T-helper 9 cell (primary cell): ENCODE data around the gene TPTE.
"Not testable (repeated sequence)": the region's sequence is repeated elsewhere in the genome, so short reads cannot be mapped to it uniquely, and the experiment has no call there.

Experiments used
- DNase-seq: peaks from one replicate; pipeline ENCODE4 v3.0.0-alpha.2; 2020

Gene TPTE

DNA sequence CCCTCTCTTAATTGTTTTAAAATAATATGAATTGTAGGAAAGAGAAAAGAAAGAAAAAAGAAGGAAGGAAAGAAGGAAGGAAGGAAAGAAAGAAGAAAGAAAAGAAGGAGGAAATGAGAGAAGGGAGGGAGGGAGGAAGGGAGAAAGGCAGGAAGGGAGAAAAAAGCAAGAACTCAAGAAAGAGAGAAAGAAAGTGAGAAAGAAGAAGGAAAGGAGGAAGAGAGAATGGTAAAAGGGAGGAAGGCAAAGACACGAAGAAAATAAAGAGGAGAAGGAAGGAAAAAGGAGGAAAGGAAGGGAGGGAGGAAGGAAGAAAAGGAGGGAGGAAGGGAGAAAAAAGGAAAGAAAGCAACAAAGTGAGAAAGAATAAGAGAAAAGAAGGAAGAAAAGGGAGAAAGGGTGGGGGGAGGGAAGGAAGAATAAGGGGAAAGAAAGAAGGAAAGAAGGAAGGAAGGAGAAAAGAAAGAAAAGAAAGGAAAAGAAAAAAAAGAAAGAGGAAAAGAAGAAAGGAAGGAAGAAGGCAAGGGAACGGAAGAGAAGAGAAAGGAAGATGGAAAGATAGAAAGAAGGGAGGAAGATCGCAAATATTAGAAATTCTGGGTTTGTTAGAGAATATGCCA is 95.9 kb downstream of the TPTE start:
- DNase-seq = not testable (repeated sequence)

DNA sequence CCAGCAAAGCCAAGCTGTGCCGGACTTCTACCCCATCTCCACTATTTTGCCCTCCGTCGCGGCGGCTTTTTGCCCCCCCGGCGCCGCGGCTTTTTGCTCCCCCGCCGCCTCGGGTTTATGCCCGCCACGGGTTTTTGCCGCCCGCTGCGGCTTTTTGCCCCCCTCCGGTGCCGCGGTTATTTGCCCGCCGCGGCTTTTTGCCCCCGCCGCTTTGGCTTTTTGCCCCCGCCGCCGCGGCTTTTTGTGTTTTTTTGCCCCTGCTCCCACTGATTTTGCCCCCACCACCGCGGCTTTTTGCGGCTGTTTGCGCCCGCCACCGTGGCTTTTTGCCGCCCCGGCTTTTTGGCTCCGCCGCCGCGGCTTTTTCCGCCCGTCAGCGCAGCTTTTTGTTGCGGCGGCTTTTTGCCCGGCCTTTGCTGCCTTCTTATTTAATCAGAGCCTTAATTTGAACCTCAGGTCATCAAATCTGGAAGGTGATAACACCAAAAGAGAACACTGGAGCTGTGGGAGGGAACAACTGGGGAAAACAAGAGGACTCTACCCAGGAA is 106.0 kb downstream of the TPTE start:
- DNase-seq = no peak

DNA sequence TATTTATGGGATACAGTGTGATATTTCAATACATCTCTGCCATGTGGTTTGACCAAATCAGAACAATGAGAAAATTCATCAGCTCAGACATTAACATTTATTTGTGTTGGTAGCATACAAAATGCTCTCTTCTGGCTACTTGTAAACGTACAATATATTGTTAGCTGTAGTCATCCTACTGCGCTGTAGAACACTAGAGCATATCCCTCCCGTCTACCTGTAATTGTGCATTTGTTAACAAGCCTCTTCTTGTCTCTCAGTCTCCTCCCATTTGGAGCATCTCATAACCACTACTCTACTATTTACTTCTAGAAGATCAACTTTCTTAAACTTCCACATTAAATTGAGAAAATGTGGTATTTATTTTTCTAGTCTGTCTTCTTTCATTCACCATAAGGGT is 107.9 kb downstream of the TPTE start:
- DNase-seq = not testable (repeated sequence)

DNA sequence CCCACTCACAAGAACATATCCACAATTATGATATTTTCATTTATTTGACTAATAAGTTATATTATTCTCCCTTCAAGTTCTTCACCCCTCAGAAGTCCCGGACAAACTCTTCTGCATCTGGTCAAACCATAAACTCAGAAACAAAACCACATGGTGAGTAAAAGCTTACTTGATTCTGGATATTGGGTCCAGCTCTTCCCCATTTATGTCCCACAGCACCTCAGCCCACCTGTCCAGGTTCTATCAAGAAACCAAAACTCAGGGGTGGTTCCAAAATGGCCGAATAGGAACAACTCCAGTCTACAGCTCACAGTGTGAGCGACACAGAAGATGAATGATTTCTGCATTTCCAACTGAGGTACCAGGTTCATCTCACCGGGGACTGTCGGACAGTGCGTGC is 109.4 kb downstream of the TPTE start:
- not testable (repeated sequence) for DNase-seq

DNA sequence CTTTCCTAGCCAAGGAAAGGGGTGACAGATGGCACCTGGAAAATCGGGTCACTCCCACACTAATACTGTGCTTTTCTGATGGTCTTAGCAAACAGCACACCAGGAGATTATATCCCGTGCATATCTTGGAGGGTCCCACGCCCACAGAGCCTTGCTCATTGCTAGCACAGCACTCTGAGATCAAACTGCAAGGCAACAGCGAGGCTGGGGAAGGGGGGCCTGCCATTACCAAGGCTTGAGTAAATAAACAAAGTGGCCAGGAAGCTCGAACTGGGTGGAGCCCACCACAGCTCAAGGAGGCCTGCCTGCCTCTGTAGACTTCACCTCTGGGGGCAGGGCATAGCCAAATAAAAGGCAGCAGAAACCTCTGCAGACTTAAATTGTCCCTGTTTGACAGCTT is 109.9 kb downstream of the TPTE start:
- not testable (repeated sequence) for DNase-seq

DNA sequence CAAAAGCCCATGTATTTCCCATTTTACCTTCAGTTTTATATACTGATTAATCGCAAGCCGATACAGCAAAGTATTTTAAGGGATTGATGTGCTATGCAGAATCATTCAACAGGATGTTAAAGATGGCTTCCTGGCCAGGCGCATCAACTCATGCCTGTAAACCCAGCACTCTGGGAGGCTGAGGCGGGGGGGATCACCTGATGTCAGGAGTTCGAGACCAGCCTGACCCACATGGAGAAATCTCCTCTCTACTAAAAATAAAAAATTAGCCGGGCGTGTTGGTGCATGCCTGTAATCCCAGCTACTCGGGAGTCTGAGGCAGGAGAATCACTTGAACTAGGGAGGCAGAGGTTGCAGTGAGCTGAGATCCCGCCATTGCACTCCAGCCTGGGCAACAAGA is 116.8 kb downstream of the TPTE start:
- not testable (repeated sequence) for DNase-seq

DNA sequence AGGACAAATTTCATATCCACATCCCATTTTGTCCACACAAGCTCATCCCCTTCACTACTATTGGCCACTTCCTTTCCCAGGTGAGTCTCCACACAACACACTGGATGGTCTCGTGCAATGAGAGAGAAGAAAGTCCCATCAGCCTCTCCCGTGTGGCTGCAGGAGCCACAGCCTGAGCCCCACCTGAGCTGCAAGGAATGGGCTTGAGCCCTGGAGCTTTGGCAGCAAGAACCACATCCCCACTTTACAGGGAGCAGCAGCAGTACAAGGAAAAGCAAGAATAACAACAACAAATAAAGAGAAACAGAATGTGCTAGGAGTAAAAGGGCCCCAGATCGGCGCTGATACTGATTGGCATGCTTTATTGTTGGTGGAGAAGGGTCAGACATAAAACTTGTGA is 117.7 kb downstream of the TPTE start:
- no peak for DNase-seq

DNA sequence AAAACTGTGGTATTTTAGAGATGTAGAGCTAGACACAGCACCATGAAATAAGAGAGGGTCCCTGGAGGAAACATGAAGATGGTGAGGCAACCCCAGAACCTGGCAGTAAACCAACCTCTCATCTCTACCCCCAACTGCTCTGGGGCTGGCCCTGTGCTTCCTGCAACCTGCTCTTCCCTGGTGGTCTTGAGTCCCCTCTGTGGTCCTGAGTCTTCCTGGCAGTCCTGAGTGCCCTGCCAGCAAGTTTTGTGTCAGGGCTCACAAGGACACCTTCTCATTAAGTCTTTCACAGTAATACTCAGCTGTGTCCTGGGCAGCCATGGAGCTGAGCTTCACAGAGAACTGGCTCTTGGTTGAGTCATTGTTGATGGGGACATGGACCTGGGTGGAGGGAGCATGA is 118.4 kb downstream of the TPTE start:
- not testable (repeated sequence) for DNase-seq

DNA sequence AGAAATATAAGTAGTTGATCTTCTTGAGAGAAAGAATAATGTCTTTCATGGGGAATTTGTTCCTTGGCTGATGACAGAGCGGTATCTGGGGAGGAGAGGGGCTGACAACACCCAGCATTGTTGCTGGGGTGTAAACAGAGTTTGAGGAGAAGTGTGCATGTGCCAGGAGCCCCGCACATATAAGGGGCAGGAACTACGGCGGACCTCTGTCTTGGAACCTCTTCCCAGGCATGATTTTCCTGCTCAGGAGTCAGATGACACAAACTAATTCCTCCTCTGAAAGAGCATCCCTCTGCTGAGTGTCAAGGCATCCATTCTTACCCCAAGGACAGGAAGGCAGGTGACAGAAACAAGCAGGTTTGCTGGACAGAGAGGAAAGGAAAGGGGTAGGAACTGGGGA is 119.1 kb downstream of the TPTE start:
- no peak for DNase-seq

DNA sequence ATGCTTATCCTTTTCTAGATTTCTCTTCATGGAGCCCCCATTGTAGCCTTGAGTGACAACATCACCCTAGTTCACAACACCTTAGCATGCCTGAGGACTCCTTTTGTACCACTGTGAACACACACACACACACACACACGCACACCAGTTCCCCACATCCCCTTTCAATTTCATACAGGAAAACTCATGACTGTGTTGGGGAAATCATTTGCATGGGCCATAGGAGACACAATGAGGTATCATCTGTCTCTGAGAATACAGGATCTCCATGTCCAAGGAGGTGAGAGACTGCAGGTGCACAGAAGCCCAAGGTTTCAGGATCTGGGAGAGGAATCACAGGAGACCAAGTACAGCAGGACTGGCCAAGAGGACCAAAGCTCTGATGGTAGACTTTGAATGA is 119.7 kb downstream of the TPTE start:
- DNase-seq = no peak

DNA sequence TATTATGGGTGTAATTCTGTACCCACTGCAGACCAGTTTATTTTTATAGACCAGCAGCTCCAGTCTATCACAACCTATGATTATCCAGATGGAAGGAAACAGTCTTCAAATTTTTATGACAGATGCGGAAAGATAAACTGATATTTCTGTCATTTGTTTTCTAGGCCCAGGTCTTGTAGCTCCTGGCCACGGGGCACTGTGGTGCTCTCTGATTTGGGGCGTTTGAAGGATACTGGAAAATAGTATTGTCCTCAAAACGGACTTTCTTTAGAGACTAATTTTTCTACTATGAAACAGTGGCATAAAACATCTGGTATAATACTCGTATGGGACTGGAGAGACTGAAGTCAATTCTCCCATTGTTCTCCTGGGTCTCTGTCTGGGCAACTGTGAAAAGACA is 124.3 kb downstream of the TPTE start:
- not testable (repeated sequence) for DNase-seq

DNA sequence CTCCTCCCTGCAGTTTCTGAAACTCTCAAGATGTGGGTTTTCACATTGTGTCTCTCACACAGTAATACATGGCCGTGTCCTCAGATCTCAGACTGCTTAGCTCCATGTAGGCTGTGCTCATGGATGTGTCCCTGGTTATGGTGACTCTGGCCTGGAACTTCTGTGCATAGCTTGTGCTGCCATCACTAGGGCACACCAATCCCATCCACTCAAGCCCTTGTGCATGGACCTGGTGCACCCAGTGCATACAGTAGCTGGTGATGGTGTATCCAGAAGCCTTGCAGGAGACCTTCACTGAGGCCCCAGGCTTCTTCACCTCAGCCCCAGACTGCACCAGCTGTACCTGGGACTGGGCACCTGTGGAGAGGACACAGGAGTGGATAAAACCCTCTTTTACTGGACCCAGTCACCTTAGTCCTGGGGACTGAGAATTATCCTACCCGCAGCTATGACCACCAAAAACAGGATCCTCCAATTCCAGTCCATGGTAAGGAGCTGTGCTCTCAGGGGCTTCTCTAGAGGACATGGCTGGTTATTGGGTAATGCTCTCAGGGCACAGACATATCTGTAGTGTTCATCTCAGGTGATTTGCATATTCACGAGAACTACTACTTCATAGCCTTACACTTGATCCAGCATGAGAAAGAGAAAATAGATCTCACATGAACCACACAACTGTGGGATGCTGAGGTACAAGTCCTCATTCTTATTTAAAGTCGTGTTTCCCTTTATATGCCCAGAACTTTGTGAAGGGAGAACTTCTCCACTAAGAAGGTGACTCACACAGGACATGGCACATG is 128.2 kb downstream of the TPTE start:
- DNase-seq = not testable (repeated sequence)

DNA sequence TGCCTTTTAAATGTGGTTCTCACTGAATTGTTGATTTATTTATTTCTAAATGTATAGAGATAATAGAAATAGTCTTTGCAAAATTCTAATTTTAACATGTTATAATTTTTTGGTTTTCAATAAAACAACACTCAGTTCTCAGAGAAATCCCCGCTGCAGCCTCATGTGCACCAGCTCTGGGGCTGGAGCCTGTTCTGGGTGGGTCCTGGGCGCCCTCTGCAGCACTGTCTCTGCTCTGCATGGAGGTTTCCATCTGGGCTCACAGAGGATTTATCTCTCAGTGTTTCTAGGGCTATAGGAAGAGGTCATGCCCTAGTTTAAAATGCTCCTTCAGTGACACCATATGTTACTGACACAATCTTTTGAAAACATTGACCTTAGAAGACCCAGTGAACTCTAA is 128.9 kb downstream of the TPTE start:
- DNase-seq = not testable (repeated sequence)
